ENCODE measurements around the gene SHISAL2A. TPM values are rescaled to one million over a fixed set of nuclear protein-coding genes. Genes with fewer than 3 reads are reported as not detected.

Gene SHISAL2A
- total and polyA plus RNA-seq, 2 of the 8 experiments (the other 6 are each of a cell fraction or from before 2014, with no cell fraction given) = 0.74 to 2.1 TPM

GRCh38 chr1:52613636-52614373 is 19.2 kb upstream of the SHISAL2A start:
- no peak overlapping the region for H3K18ac ChIP-seq (ENCODE audit: extremely low read depth, low read length)
- ChIA-PET POLR2A (ENCODE audit: partially characterized antibody) (interaction anchor here (1.4 to 2.2 kb wide), 2 partner anchors 10 to 61 kb away, joined by 4 read pairs; partner anchors contain the start of gene TUT4), CTCF (ENCODE audit: partially characterized antibody) (interaction anchor here (0.6 to 1.0 kb wide), 2 partner anchors 73 to 107 kb away, joined by 3 to 4 read pairs; no protein-coding TSS in a partner anchor)
- no peak overlapping the region for H2BK5ac ChIP-seq (ENCODE audit: low read depth, low read length)
- H3K27ac ChIP-seq (ENCODE audit: low read depth, low read length) = no peak overlapping the region
- H4K8ac ChIP-seq (ENCODE audit: extremely low read depth, insufficient read depth, low read length) = no peak overlapping the region
- H3K4me1 ChIP-seq (replicated peaks in 1 of 4; ENCODE audit: control insufficient read depth in 3 of 4, insufficient read depth in 4 of 4, low read length in 3 of 4) = peaks cover 0 to 5% (median 2%) of the 10 kb centered on the region in 4 experiments; a peak in 2 of 7 replicates
- H3K14ac ChIP-seq (ENCODE audit: insufficient read length) = no peak overlapping the region
- no peak overlapping the region for H2BK20ac ChIP-seq (ENCODE audit: low read length)
- H2BK12ac ChIP-seq (ENCODE audit: low read depth, low read length) = no peak overlapping the region
- H3K23me2 ChIP-seq (ENCODE audit: low read depth, low read length) = no peaks in the 10 kb centered on the region; the same call in 1 of the 2 replicates
- H2AK5ac ChIP-seq (ENCODE audit: low read depth, low read length) = no peak overlapping the region
- no peak for DNase-seq (ENCODE audit: low read depth in 1 of 2, low spot score in 2 of 2)
- no peak overlapping the region for H3K56ac ChIP-seq (replicated peaks; ENCODE audit: insufficient read length, low read depth, low read length)
- H3K36me3 ChIP-seq (ENCODE audit: control insufficient read depth in 2 of 4, insufficient read depth in 4 of 4, low read length in 3 of 4) = no peaks in the 10 kb centered on the region
- no peak overlapping the region for H4K5ac ChIP-seq (ENCODE audit: insufficient read length, low read depth, low read length)
- WGBS, 2 experiments (ENCODE audit: extremely low coverage in 1 of 2, insufficient coverage in 1 of 2, insufficient read length in 1 of 2, insufficient replicate concordance in 2 of 2, low coverage in 1 of 2, low lambda C conversion rate in 2 of 2, missing lambda C conversion rate in 1 of 2) = 64% methylated on average over 2 of the region's 2 CpGs; no CpG with 5 or more reads in 1 of the 2 experiments
- no peak overlapping the region for H2AFZ ChIP-seq (ENCODE audit: low read length)
- H4K20me1 ChIP-seq (replicated peaks in 1 of 2; ENCODE audit: control insufficient read depth in 1 of 2, insufficient read depth in 2 of 2, low read length in 2 of 2) = no peaks in the 10 kb centered on the region
- no peak for TF ChIP-seq TAF1 (IDR thresholded peaks at IDR 0.05; ENCODE audit: low read depth, low read length)
- 0 out of 2 replicates have a peak, but pooled peaks have one; percentile 32 for TF ChIP-seq TEAD4 (IDR thresholded peaks at IDR 0.05; ENCODE audit: low read depth, low read length)
- no peak overlapping the region for H3K4ac ChIP-seq (replicated peaks; ENCODE audit: insufficient read length, low read depth, low read length)
- H3K4me2 ChIP-seq (ENCODE audit: insufficient read depth in 1 of 2, low read depth in 2 of 2, low read length in 2 of 2) = no peak overlapping the region
- H4K91ac ChIP-seq (replicated peaks; ENCODE audit: insufficient read length, low read length) = no peak overlapping the region
- H3K79me1 ChIP-seq (ENCODE audit: low read depth, low read length) = no peaks in the 10 kb centered on the region
- H3K27me3 ChIP-seq (replicated peaks in 1 of 4; ENCODE audit: control insufficient read depth in 3 of 4, extremely low read depth in 1 of 4, insufficient read depth in 3 of 4, low read length in 3 of 4) = no peaks in the 10 kb centered on the region
- H3K23ac ChIP-seq (ENCODE audit: insufficient read length) = no peak overlapping the region
- H2BK15ac ChIP-seq (ENCODE audit: low read length) = no peak overlapping the region
- H3K79me2 ChIP-seq (ENCODE audit: control insufficient read depth in 1 of 2, insufficient read depth in 2 of 2, low read length in 2 of 2) = no peaks in the 10 kb centered on the region
- no peak overlapping the region for H3K4me3 ChIP-seq (ENCODE audit: extremely low read depth in 1 of 4, insufficient read depth in 2 of 4, low read depth in 3 of 4, low read length in 4 of 4)
- H2BK120ac ChIP-seq (replicated peaks; ENCODE audit: low read depth, low read length) = no peak overlapping the region
- no peaks in the 10 kb centered on the region for H3K9me3 ChIP-seq (ENCODE audit: insufficient read depth in 2 of 2, low read depth in 1 of 2, low read length in 1 of 2)
- no peak for FAIRE-seq
- no peak overlapping the region for H3K9ac ChIP-seq (replicated peaks in 1 of 4; ENCODE audit: extremely low read depth in 1 of 4, low read depth in 3 of 4, low read length in 3 of 4)

All from H1 (cell line).